ENCODE results near the gene IL20RB.

DNA sequence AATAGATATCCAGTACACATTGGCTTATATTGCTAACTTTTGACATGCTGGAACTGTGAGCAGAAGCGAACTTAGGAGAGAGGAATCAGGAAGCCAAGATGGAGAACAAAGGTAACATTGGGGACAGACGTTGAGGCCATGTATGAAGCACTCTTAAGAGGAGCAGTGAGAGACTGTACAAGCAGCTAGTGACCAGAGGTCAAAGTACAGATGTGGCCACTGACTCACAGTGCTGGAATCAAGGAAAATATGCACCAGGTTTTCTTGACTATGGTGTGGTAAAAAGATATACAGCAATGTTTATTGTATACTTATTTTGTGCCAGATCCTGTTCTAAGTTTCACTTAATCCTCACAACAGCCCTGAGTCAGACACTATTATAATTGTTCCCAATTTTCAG is 2.0 kb upstream of the IL20RB start:
- TF ChIP-seq EZH2 (IDR thresholded peaks at IDR 0.05; ENCODE audit: insufficient read depth, poor library complexity, severe bottlenecking) (no peak), EZH2phosphoT487 (IDR thresholded peaks at IDR 0.05; ENCODE audit: insufficient read depth, low read depth) (no peak)

All from GM23248 (cell line).